22Rv1 (cell line): ENCODE results near the gene ARPC2.

Source experiments
- CTCF ChIP-seq: fragments of 450-650 bp; IDR thresholded peaks from 2 replicates; pipeline ENCODE4 v1.5.1; 2017; ENCODE audit warnings: mild to moderate bottlenecking
- ZFX ChIP-seq: fragments of 450-650 bp; IDR thresholded peaks from 2 replicates; pipeline ENCODE4 v1.6.1; 2017; ENCODE audit warnings: antibody characterized with exemption, borderline replicate concordance

- TF ChIP-seq CTCF (no peak), ZFX (no peak)
Measured at GRCh38 chr2:218261423-218262236, 44.6 kb downstream of the ARPC2 start.
